Endodermal cell (in vitro differentiated cells): ENCODE data around the gene KIF16B. TPM values are rescaled to one million over a fixed set of nuclear protein-coding genes. Genes with fewer than 3 reads are reported as not detected.

Experiments
- DNase-seq: peaks from one replicate; pipeline ENCODE4 v3.0.0-alpha.2; 2017
- H3K27ac ChIP-seq: 2 replicates; pipeline ENCODE4 v1.5.1; 2013; ENCODE audit warnings: mild to moderate bottlenecking, low read depth, low read length, moderate library complexity
- H3K27me3 ChIP-seq: 2 replicates; pipeline ENCODE4 v1.6.1; 2013; ENCODE audit warnings: mild to moderate bottlenecking, low read length, moderate library complexity; ENCODE audit not compliant: insufficient read depth, control insufficient read depth, poor library complexity, severe bottlenecking
- H3K36me3 ChIP-seq: 2 replicates; pipeline ENCODE4 v1.7.0; 2013; ENCODE audit warnings: mild to moderate bottlenecking, low read length, moderate library complexity; ENCODE audit not compliant: control insufficient read depth, insufficient read depth
- H3K4me1 ChIP-seq: one replicate; pipeline ENCODE4 v1.7.0; 2013; ENCODE audit warnings: low read length; ENCODE audit not compliant: control insufficient read depth, insufficient read depth
- H3K4me3 ChIP-seq: 2 replicates; pipeline ENCODE4 v1.5.1; 2013; ENCODE audit warnings: mild to moderate bottlenecking, low read length, moderate library complexity
- H3K9ac ChIP-seq: 2 replicates; pipeline ENCODE4 v1.6.1; 2013; ENCODE audit warnings: mild to moderate bottlenecking, low read length, moderate library complexity; ENCODE audit not compliant: poor library complexity, severe bottlenecking; ENCODE audit errors: extremely low read depth
- H3K9me3 ChIP-seq: 2 replicates; pipeline ENCODE4 v1.6.1; 2013; ENCODE audit warnings: mild to moderate bottlenecking, low read length, moderate library complexity; ENCODE audit not compliant: control insufficient read depth
- H3K27ac Mint-ChIP-seq: 2 replicates; pipeline ENCODE4 v1.8.0; 2020; ENCODE audit warnings: mixed read lengths
- H3K27me3 Mint-ChIP-seq: 2 replicates; pipeline ENCODE4 v1.8.0; 2021; ENCODE audit warnings: mild to moderate bottlenecking, mixed read lengths; ENCODE audit not compliant: insufficient read depth
- H3K36me3 Mint-ChIP-seq: 2 replicates; pipeline ENCODE4 v1.8.0; 2020; ENCODE audit warnings: low read depth, mixed read lengths
- H3K4me1 Mint-ChIP-seq: 2 replicates; pipeline ENCODE4 v1.8.0; 2020; ENCODE audit warnings: mixed read lengths
- H3K4me3 Mint-ChIP-seq: 2 replicates; pipeline ENCODE4 v1.8.0; 2020; ENCODE audit warnings: mild to moderate bottlenecking, moderate library complexity, mixed read lengths
- H3K9me3 Mint-ChIP-seq: 2 replicates; pipeline ENCODE4 v1.8.0; 2020; ENCODE audit warnings: mild to moderate bottlenecking, mixed read lengths
- WGBS, 2 experiments: methylation state at CpG; one replicate each; pipeline versions ENCODE4 v1.1.5 to v1.1.7; 2013; ENCODE audit warnings: missing lambda C conversion rate in 2 of 2, mixed read lengths in 1 of 2; ENCODE audit not compliant: insufficient coverage in 1 of 2, insufficient read length in 1 of 2; 5-methylcytosine and 5-hydroxymethylcytosine counted together
- total RNA-seq, 2 donors: library from RNA; stranded (reverse); fragmentation: NEBNext Ultra II Directional in 1 of 2; extraction: Animal tissue kit (Norgen Biotek cat#: 25700) in 1 of 2; gene quantifications; 2 replicates in 1 of 2; 3 replicates in 1 of 2; pipeline ENCODE4 v1.2.1, GENCODE V29; 2021
- TF ChIP-seq, protein P1 (sequence below): fragments of 200-600 bp; sonication (generic); conservative IDR thresholded peaks from 2 replicates; pipeline ENCODE4 v1.5.0; 2021; ENCODE audit warnings: antibody characterized with exemption, mild to moderate bottlenecking

KIF16B gene
- total RNA-seq, 2 donors from 2014 or later = 17.3 to 18.8 TPM

DNA sequence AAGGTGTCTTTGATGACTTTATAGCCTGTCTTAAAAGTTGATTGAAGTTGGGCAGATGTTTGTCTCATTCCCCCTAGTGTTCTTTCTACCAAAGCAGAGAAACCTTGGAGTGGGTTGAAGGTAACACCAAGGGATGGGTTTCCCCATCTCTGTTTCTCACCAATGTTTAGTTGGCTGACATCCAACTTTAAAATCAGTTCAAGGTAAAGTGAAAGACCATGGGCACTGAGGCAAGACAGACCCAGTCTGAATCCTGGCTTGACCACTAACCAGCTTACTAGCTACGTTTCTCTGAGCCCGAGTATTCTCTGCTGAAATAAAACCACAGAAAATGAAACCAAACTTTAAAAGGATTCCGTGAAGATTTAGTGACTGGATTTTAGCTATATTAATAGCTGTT lies 258.9 kb downstream of the KIF16B start:
- H3K27ac Mint-ChIP-seq = no peak overlapping the region
- Histone ChIP-seq H3K9me3 (no peaks in the 10 kb centered on the region), H3K27me3 (no peaks in the 10 kb centered on the region), H3K4me1 (peaks cover 3% of the 10 kb centered on the region), H3K36me3 (no peaks in the 10 kb centered on the region), H3K4me3 (no peak overlapping the region), H3K27ac (no peak overlapping the region), H3K9ac (no peak overlapping the region)
- no peaks in the 10 kb centered on the region for H3K27me3 Mint-ChIP-seq
- no peak for DNase-seq
- H3K9me3 Mint-ChIP-seq = no peaks in the 10 kb centered on the region
- WGBS, 2 experiments = 95 to 100% methylated on average over 1 to 3 of the region's 3 CpGs
- H3K4me3 Mint-ChIP-seq = no peak overlapping the region
- peaks cover 3% of the 10 kb centered on the region for H3K4me1 Mint-ChIP-seq
- TF ChIP-seq, protein P1, sequence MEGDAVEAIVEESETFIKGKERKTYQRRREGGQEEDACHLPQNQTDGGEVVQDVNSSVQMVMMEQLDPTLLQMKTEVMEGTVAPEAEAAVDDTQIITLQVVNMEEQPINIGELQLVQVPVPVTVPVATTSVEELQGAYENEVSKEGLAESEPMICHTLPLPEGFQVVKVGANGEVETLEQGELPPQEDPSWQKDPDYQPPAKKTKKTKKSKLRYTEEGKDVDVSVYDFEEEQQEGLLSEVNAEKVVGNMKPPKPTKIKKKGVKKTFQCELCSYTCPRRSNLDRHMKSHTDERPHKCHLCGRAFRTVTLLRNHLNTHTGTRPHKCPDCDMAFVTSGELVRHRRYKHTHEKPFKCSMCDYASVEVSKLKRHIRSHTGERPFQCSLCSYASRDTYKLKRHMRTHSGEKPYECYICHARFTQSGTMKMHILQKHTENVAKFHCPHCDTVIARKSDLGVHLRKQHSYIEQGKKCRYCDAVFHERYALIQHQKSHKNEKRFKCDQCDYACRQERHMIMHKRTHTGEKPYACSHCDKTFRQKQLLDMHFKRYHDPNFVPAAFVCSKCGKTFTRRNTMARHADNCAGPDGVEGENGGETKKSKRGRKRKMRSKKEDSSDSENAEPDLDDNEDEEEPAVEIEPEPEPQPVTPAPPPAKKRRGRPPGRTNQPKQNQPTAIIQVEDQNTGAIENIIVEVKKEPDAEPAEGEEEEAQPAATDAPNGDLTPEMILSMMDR = no peak
- peaks cover 40% of the 10 kb centered on the region for H3K36me3 Mint-ChIP-seq

DNA sequence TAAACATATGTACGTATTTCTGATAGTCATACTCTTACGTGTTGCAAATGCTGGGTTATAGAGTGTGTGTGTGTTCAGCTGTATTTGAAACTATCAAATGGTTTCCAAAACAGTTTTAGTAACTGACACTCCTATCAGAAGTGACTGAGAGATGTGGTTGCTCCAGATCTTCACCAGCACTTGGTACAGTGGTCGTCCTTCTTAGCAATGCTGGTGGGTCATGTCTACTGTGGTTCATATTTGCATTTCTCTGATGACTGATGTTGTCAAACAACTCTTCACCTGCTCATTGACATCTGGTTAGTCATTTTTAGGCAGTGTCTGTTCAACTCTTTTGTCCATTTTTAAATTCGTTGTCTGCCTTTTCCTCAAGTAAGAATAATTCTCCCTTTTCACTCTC lies 259.3 kb downstream of the KIF16B start:
- H3K27ac Mint-ChIP-seq = no peak overlapping the region
- H3K27me3 Mint-ChIP-seq = no peaks in the 10 kb centered on the region
- H3K9me3 Mint-ChIP-seq = no peaks in the 10 kb centered on the region
- Histone ChIP-seq H3K27me3 (no peaks in the 10 kb centered on the region), H3K4me1 (peaks cover 3% of the 10 kb centered on the region), H3K27ac (no peak overlapping the region), H3K9me3 (no peaks in the 10 kb centered on the region), H3K4me3 (no peak overlapping the region), H3K36me3 (no peaks in the 10 kb centered on the region), H3K9ac (no peak overlapping the region)
- peaks cover 39% of the 10 kb centered on the region for H3K36me3 Mint-ChIP-seq
- no peak overlapping the region for H3K4me3 Mint-ChIP-seq
- 94 to 100% methylated on average over 1 to 4 of the region's 4 CpGs for WGBS, 2 experiments
- TF ChIP-seq, protein P1 = no peak
- H3K4me1 Mint-ChIP-seq = peaks cover 3% of the 10 kb centered on the region
- DNase-seq = no peak

DNA sequence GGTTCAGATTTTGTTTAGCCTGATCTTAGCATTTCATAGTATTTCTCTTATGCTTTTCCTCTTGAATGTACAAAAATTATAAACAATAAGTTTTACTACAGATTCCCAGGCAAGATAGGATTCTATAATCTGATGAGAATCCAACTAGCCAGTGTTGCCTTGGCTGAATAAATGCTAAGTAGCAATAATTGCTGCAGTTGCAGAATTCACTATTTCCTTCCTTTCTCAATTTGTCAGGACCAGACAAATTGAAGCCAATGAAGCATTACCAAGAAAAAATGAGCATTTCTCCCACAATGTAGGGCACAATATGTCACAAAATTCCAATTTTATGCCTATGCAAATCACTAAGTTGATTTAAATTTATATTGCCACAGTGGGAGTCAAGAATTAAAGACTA lies 260.2 kb downstream of the KIF16B start:
- Mint-ChIP-seq H3K27ac (no peak overlapping the region), H3K27me3 (no peaks in the 10 kb centered on the region), H3K4me1 (peaks cover 3% of the 10 kb centered on the region), H3K36me3 (peaks cover 35% of the 10 kb centered on the region), H3K9me3 (no peaks in the 10 kb centered on the region), H3K4me3 (no peak overlapping the region)
- DNase-seq = no peak
- TF ChIP-seq, protein P1 = no peak
- Histone ChIP-seq H3K27me3 (no peaks in the 10 kb centered on the region), H3K9ac (no peak overlapping the region), H3K4me3 (no peak overlapping the region), H3K36me3 (no peaks in the 10 kb centered on the region), H3K9me3 (no peaks in the 10 kb centered on the region), H3K27ac (no peak overlapping the region), H3K4me1 (peaks cover 3% of the 10 kb centered on the region)
